Measurements from ENCODE around the gene HERC6.
"Not testable (repeated sequence)": the region's sequence is repeated elsewhere in the genome, so short reads cannot be mapped to it uniquely, and the experiment has no call there.

The HERC6 gene

DNA sequence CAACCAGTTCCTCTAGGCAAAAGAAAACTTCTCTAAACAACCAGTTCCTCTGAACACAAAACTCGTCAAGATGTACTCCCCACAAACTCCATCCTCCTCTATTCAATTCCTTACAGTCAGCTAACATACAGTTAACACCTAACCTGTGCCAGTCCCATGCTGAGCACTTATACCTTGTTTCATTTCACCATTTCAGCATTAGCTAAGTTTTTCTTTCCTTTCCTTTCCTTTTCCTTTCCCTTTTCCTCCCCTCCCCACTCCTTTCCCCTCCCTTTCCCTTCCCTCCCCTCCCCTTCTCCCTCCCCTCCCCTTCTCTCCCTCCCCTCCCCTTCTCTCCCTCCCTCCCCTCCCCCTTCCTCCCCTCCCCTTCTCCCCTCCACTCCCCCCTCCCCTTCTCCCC, 13.1 kb downstream of the HERC6 start:
- DNase-seq: no peak

GRCh38 chr4:88396681-88397080, 18.0 kb downstream of the HERC6 start:
- DNase-seq: no peak

DNA sequence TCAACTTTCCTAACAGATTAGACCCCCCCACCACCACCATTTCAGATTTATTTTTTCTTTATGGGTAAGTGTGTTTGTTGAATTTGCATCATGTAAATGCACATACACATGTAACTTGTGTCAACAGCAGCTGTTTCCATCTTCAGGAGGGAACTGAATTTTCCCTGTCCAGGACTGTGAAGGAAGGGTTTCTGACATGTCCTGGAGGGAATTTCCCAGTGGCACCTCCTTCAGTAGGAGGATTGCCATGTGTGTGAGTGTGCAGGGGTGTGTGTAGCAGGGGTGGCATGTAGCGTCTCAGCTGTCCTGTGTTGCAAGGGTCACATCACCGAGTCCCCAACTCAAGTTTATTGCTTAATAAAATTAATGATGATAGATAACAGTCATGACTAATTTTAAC, 19.7 kb downstream of the HERC6 start:
- no peak for DNase-seq

- no peak for DNase-seq
These were observed 30.6 kb downstream of the HERC6 start for GRCh38 chr4:88409206-88409605.

- no peak for DNase-seq
These were observed 31.1 kb downstream of the HERC6 start for GRCh38 chr4:88409789-88410188.

DNA sequence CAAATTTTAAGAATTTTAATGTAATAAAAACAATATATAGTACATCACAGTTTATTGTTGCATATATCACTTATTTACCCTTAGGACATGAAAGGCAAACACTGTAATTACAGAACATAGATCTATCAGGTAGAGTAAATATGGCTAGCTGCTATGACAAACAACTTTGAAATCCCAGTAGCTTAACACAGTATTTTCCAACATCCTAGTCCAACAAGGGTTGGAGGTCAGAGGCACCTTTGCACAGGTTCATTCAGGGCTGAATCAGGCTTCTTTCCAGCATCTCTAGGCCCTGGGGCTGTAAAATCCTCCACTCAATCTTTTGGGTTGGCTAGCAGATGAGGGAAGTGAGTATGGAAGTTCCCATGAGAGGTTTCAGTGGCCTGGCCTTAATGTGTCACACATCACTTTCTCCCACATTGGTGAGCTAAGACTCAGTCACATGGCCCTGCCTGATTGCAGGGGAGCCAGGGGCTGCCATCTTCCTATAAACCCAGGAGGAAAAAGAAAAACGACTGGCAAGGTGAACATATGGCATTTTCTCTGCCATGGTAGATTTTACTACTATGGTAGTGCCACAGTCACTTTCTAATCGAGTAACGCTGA, 32.9 kb downstream of the HERC6 start:
- DNase-seq: no peak

GRCh38 chr4:88413801-88414200, 35.1 kb downstream of the HERC6 start:
- no peak for DNase-seq

GRCh38 chr4:88414755-88415154, 36.1 kb downstream of the HERC6 start:
- no peak for DNase-seq

DNA sequence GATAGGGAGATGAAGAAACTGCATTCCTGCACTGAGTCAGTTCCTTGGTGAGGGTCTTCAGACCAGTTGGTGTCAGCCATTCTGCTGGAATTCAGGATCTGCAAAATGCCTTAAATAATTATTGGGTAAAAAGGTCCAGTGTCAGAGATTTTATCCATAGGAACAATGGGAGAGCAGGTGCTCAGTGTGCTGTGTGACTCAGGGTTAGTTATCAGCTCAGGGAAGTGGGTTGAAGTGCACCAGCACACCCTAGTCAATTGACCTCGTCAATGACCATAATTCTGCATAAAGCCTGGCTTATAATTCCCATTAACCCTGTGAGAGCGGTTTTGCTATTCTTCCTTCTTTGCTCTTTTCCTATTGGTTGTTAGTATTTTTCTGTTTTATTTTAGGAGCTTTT, 37.3 kb downstream of the HERC6 start:
- no peak for DNase-seq

- DNase-seq: no peak
These were observed 39.8 kb downstream of the HERC6 start for GRCh38 chr4:88418411-88418810.

GRCh38 chr4:88419874-88420273, 41.2 kb downstream of the HERC6 start:
- DNase-seq: no peak

DNA sequence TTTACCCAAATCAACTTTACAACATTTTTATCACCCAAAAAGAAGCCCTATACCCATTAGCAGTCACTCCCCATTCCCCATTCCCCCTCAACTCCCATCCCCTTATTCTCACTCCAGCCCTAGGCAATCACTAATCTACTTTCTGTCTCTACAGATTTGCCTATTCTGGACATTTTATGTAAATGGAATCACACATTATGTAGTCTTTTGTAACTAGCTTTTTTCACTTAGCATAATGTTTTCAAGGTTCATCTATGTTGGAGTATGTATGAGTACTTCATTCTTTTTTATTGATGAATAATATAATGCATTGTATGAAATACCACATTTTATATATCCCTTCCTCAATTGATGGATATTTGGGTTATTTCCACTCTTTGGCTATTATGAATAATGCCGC, 42.2 kb downstream of the HERC6 start:
- no peak for DNase-seq

GRCh38 chr4:88422403-88422802, 43.8 kb downstream of the HERC6 start:
- no peak for DNase-seq

- DNase-seq: no peak
These were observed 50.7 kb downstream of the HERC6 start for GRCh38 chr4:88429401-88429800.

DNA sequence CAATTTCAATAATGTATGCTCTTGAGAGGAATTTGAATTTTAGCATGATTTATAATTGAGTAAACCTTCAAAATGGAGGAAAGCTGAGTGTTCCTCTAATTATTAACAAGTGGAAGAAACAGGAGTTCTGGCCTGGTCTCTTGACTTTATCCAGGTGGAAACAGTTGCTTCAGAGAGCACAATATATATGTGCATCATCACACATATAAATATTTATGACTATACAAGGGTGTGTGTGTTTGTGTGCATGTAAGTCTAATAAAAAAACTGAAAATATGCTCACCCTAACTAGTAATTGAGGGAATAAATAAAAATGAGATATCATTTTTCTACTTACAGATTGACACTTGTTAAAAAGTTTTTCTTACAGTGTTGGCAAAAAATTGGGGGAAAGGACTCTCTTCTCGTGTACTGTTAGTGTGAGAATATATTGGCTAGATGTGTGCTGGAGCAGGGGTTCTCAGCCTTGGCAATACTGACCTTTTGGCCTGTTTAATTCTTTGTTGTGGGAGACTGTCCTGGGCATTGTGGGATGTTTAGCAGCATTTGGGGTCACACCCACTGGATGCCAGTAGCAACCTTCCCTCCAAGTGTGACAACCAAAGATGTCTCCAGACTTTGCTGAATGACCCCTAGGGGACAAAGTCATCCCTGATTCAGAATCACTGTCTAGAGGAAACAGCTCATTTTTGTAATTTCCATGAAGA, 57.5 kb downstream of the HERC6 start:
- no peak for DNase-seq

DNA sequence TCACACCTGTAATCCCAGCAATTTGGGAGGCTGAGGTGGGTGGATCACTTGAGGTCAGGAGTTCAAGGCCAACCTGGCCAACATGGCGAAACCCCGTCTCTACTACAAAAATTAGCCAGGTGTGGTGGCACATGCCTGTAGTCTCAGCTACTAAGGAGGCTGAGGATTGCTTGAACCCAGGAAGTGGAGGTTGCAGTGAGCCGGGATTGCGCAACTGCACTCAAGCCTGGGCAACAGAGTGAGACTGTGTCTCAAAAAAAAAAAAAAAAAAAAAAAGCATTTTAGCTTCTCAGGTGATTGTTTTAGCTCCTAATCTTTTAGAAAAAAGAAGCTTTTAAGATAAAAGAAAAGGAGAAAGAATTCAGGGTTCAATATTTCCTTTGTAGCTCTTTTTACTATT, 59.2 kb downstream of the HERC6 start:
- not testable (repeated sequence) for DNase-seq

DNA sequence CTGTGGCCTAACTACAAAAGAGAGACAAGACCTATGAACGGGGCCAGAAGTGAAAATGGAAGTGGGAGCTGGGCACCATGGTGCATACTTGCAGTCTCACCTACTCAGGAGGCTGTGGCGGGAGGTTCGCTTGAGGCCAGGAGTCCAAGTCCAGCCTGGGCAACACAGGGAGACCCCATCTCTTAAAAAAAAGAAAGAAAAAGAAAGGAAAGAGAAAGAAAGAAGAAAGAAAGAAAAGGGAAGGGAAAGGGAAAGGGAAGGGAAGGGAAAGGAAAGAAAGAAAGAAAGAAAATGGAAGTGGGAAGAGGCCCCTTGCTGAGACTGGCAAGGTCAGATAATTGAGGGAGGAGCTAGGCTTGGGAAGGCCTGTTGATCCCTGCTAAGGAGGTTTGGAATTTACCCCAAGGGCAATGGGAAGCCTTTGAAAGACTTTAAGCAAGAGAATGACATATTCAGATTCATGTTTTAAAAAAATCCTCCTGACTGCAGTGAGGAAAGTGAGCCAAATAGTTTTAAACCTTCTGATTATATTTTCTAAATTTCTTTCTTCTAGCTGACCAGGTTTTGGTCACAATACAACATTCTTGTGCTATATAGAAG, 60.6 kb downstream of the HERC6 start:
- no peak for DNase-seq

DNA sequence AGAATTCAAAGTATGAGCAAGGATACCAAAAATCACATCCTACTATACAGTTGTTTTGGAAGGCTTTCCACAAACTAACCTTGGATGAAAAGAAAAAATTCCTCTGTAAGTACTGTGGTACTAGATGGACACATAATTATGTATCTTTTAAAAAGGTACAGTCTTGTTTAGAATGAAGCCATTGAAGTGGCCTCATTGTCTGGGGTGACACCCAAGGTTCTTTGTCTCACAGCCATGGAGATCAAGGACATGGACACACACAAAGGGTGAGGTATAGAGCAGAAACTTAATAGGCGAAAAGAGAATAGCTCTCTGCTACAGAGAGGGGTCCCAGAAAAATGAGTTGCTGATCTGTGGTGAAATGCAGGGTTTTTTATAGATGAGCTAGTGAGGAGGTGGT, 61.5 kb downstream of the HERC6 start:
- DNase-seq: no peak

DNA sequence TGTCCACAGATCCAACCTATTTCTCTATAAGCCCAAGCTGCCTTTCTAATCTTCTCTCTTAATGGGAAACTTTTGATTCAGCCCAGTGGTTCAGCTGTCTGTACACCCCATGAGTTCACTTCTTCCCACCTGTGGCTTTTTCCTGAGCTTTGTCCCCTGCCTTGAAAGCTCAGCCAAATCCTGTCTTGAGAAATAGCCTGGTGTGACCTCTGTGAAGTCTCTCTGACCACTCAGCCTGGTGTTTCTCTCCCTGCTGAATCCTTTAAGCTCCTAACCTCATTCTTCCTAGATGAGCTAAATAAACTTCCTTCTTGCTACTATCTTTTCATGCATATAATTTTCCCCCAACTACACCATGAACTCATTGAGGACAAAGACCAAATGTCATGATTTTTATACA, 63.0 kb downstream of the HERC6 start:
- no peak for DNase-seq

GRCh38 chr4:88442689-88443191, 64.1 kb downstream of the HERC6 start:
- DNase-seq: peak; percentile 5

GRCh38 chr4:88443486-88443885, 64.8 kb downstream of the HERC6 start:
- DNase-seq: no peak

DNA sequence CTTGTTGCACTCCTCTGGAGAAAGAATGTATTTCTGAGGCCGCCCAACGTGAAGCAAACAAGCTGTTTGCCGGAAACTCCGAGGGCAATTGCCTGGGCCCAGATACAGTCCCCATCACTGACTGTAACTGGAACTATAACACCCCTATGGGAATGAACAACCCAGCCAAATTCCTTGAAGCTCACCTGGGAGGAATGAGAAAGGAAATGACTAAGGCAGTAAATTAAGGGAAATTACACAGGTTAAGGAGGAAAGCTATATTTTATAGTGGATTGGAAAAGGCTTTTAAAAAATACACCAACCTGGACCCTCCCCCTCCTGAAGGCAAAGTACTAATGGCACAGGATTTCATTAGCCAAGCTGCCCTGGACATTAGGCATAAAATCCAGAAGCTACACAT, 66.6 kb downstream of the HERC6 start:
- no peak for DNase-seq

GRCh38 chr4:88446124-88446523, 67.5 kb downstream of the HERC6 start:
- no peak for DNase-seq
